Liver (tissue), 9 donors: ENCODE data around the gene HOXB2. TPM values are rescaled to one million over a fixed set of nuclear protein-coding genes. Genes with fewer than 3 reads are reported as not detected.

Experiments
- DNase-seq: peaks from one replicate; pipeline ENCODE4 v3.0.0-alpha.2; 2017; ENCODE audit warnings: low spot score
- H3K27ac ChIP-seq, 2 donors: one replicate each; pipeline ENCODE4 v1.7.0; 2013; ENCODE audit warnings: inconsistent platforms in 2 of 2, low read length in 2 of 2, control low read depth in 1 of 2, low read depth in 1 of 2, mild to moderate bottlenecking in 1 of 2
- H3K27me3 ChIP-seq, 4 donors: one replicate each; pipeline versions ENCODE4 v1.6.1 to v1.7.0; 2013; ENCODE audit warnings: low read length in 3 of 4, inconsistent platforms in 1 of 4, mild to moderate bottlenecking in 1 of 4, moderate library complexity in 1 of 4; ENCODE audit not compliant: control insufficient read depth in 4 of 4, insufficient read depth in 4 of 4
- H3K36me3 ChIP-seq, 4 donors: one replicate each; pipeline versions ENCODE4 v1.6.1 to v1.7.0; 2013; ENCODE audit warnings: low read length in 3 of 4, mild to moderate bottlenecking in 3 of 4, low read depth in 1 of 4, moderate library complexity in 1 of 4; ENCODE audit not compliant: control insufficient read depth in 4 of 4, insufficient read depth in 3 of 4
- H3K4me1 ChIP-seq, 4 donors: one replicate each; pipeline versions ENCODE4 v1.6.1 to v1.7.0; 2013; ENCODE audit warnings: low read length in 3 of 4, mild to moderate bottlenecking in 3 of 4, moderate library complexity in 1 of 4; ENCODE audit not compliant: control insufficient read depth in 4 of 4, insufficient read depth in 4 of 4
- H3K4me3 ChIP-seq, 3 donors: one replicate each; pipeline versions ENCODE4 v1.6.1 to v1.7.0; 2013; ENCODE audit warnings: low read length in 3 of 3, control low read depth in 1 of 3, low read depth in 1 of 3, mild to moderate bottlenecking in 1 of 3
- H3K9ac ChIP-seq, 2 donors: one replicate each; pipeline ENCODE4 v1.7.0; 2013; ENCODE audit warnings: low read length in 2 of 2, mild to moderate bottlenecking in 2 of 2, moderate library complexity in 2 of 2, control low read depth in 1 of 2, low read depth in 1 of 2
- H3K9me3 ChIP-seq, 4 donors: one replicate each; pipeline versions ENCODE4 v1.6.1 to v1.7.0; 2013; ENCODE audit warnings: low read length in 3 of 4; ENCODE audit not compliant: control insufficient read depth in 4 of 4
- ATF3 ChIP-seq: IDR thresholded peaks from 2 replicates; pipeline ENCODE4 v1.6.1; 2016; ENCODE audit warnings: antibody characterized with exemption
- EGR1 ChIP-seq, 2 donors: IDR thresholded peaks; 2 replicates each; pipeline ENCODE4 v1.6.1; 2016 to 2018; ENCODE audit warnings: antibody characterized with exemption in 2 of 2, low read depth in 2 of 2
- FOXA1 ChIP-seq: IDR thresholded peaks from 2 replicates; pipeline ENCODE4 v1.6.1; 2016; ENCODE audit warnings: antibody characterized with exemption
- FOXA2 ChIP-seq: IDR thresholded peaks from 2 replicates; pipeline ENCODE4 v1.6.1; 2016; ENCODE audit warnings: antibody characterized with exemption
- GABPA ChIP-seq, 2 donors: IDR thresholded peaks in 1 of 2; conservative IDR thresholded peaks in 1 of 2; 2 replicates each; pipeline ENCODE4 v1.6.1; 2016; ENCODE audit warnings: antibody characterized with exemption in 2 of 2, mild to moderate bottlenecking in 1 of 2, moderate library complexity in 1 of 2
- HNF4A ChIP-seq, 2 donors: conservative IDR thresholded peaks; 2 replicates each; pipeline ENCODE4 v1.6.1; 2016; ENCODE audit warnings: antibody characterized with exemption in 2 of 2, mild to moderate bottlenecking in 2 of 2
- JUND ChIP-seq, 2 donors: IDR thresholded peaks; 2 replicates each; pipeline ENCODE4 v1.6.1; 2016; ENCODE audit warnings: antibody characterized with exemption in 2 of 2
- NR2F2 ChIP-seq: IDR thresholded peaks from 2 replicates; pipeline ENCODE4 v1.6.1; 2016; ENCODE audit warnings: antibody characterized with exemption
- RAD21 ChIP-seq, 2 donors: IDR thresholded peaks; 2 replicates each; pipeline ENCODE4 v1.6.1; 2016; ENCODE audit warnings: antibody characterized with exemption in 2 of 2, mild to moderate bottlenecking in 2 of 2
- REST ChIP-seq: IDR thresholded peaks from 2 replicates; pipeline ENCODE4 v1.6.1; 2016; ENCODE audit warnings: antibody characterized with exemption, mild to moderate bottlenecking
- RXRA ChIP-seq, 2 donors: IDR thresholded peaks; 2 replicates each; pipeline ENCODE4 v1.6.1; 2017 to 2018; ENCODE audit warnings: antibody characterized with exemption in 2 of 2, mild to moderate bottlenecking in 1 of 2
- SP1 ChIP-seq: IDR thresholded peaks from 2 replicates; pipeline ENCODE4 v1.6.1; 2018; ENCODE audit warnings: antibody characterized with exemption, mild to moderate bottlenecking
- ZBTB33 ChIP-seq: IDR thresholded peaks from 2 replicates; pipeline ENCODE4 v1.6.1; 2016; ENCODE audit warnings: antibody characterized with exemption
- WGBS: extraction: QIAGEN DNeasy Blood & Tissue Kit; methylation state at CpG from one replicate; pipeline ENCODE4 v1.1.7; 2013; 5-methylcytosine and 5-hydroxymethylcytosine counted together
- polyA plus RNA-seq, 2 donors: library from polyadenylated mRNA; stranded (reverse) in 1 of 2; unstranded in 1 of 2; fragments of 200-250 nt in 1 of 2; fragments of >200 nt in 1 of 2; fragmentation: Nextera tagmentation in 1 of 2; extraction: Ambion mirVana in 1 of 2; gene quantifications; one replicate each; pipeline versions ENCODE4 v1.2.1 to v1.2.3, GENCODE V29; 2013 to 2015
- total RNA-seq, 2 donors: library from RNA; depleted of rRNA; stranded (reverse); fragments of >200 nt; gene quantifications; one replicate each; pipeline ENCODE4 v1.2.3, GENCODE V29; 2014
- donor health status: healthy.
- donor health status: healthy.
- donor health status: healthy.
- donor health status: healthy.
- donor health status: healthy.

HOXB2 gene
- total and polyA plus RNA-seq, 4 donors: 0.67 to 2.5 (median 1.8) TPM

GRCh38 chr17:48556229-48556575, 11.3 kb upstream of the HOXB2 start (continued):
- no peak for TF ChIP-seq REST

- no peaks in the 10 kb centered on the region for H3K9me3 ChIP-seq
- no peaks in the 10 kb centered on the region for H3K36me3 ChIP-seq
- 11% methylated on average over 36 of the region's 36 CpGs for WGBS
- no peak for DNase-seq
- TF ChIP-seq ATF3 (no peak), REST (no peak), RXRA (IDR thresholded peaks at IDR 0.05) (peak; percentile 32 to 39), JUND (IDR thresholded peaks at IDR 0.05) (no peak)
- peaks cover 0 to 3% (median 2%) of the 10 kb centered on the region in 4 donors for H3K27me3 ChIP-seq
- H3K9ac ChIP-seq: no peak overlapping the region
- peak overlapping the region in 1 of 3 donors; percentile 11 for H3K4me3 ChIP-seq
- no peaks in the 10 kb centered on the region for H3K4me1 ChIP-seq
- peak overlapping the region in 1 of 2 donors; percentile 57 for H3K27ac ChIP-seq
Measured at GRCh38 chr17:48555258-48556228, 10.6 kb upstream of the HOXB2 start.

- 29% methylated on average over 44 of the region's 44 CpGs for WGBS
- Histone ChIP-seq H3K4me1 (no peaks in the 10 kb centered on the region), H3K4me3 (no peak overlapping the region), H3K27me3 (peaks cover 0 to 9% (median 3%) of the 10 kb centered on the region in 4 donors), H3K36me3 (no peaks in the 10 kb centered on the region), H3K9ac (no peak overlapping the region), H3K27ac (peak overlapping the region; percentile 41 to 46), H3K9me3 (no peaks in the 10 kb centered on the region)
- no peak for DNase-seq
- TF ChIP-seq GABPA (IDR thresholded peaks at IDR 0.05 in 1 of 2, conservative IDR thresholded peaks at IDR 0.05 in 1 of 2): no peak
- TF ChIP-seq RAD21 (IDR thresholded peaks at IDR 0.05): no peak
- no peak for TF ChIP-seq EGR1 (IDR thresholded peaks at IDR 0.05; ENCODE audit: low read depth in 2 of 2)
- no peak for TF ChIP-seq HNF4A (conservative IDR thresholded peaks at IDR 0.05)
- TF ChIP-seq NR2F2: no peak
- no peak for TF ChIP-seq FOXA2
- TF ChIP-seq FOXA1: no peak
- no peak for TF ChIP-seq ZBTB33
- no peak for TF ChIP-seq REST
- TF ChIP-seq JUND (IDR thresholded peaks at IDR 0.05): no peak
- no peak for TF ChIP-seq SP1
Measured at GRCh38 chr17:48554412-48555257, 9.7 kb upstream of the HOXB2 start.
